Right atrium auricular region (tissue), 2 donors: ENCODE measurements around the gene SLC51B. TPM values are rescaled to one million over a fixed set of nuclear protein-coding genes. Genes with fewer than 3 reads are reported as not detected.
"Not testable (repeated sequence)": the region's sequence is repeated elsewhere in the genome, so short reads cannot be mapped to it uniquely, and the experiment has no call there.

Experiments
- DNase-seq: peaks from one replicate; pipeline ENCODE4 v3.0.0-alpha.2; 2019; ENCODE audit warnings: low spot score
- H3K27ac ChIP-seq, 2 donors: fragments of 200-600 bp; sonication (generic); 1 replicate in 1 of 2; 2 replicates in 1 of 2; pipeline ENCODE4 v1.5.1; 2016 to 2019
- H3K27me3 ChIP-seq, 2 donors: fragments of 200-600 bp; sonication (generic); one replicate each; pipeline versions ENCODE4 v1.5.1 to v1.6.0; 2017 to 2019
- H3K36me3 ChIP-seq: fragments of 200-600 bp; sonication (generic); one replicate; pipeline ENCODE4 v1.5.1; 2016
- H3K4me1 ChIP-seq, 2 donors: fragments of 200-600 bp; sonication (generic); one replicate each; pipeline versions ENCODE4 v1.5.1 to v1.6.0; 2017 to 2019
- H3K4me3 ChIP-seq, 2 donors: fragments of 200-600 bp; sonication (generic); 1 replicate in 1 of 2; 2 replicates in 1 of 2; pipeline ENCODE4 v1.5.1; 2017 to 2019; ENCODE audit warnings: mild to moderate bottlenecking in 1 of 2, moderate library complexity in 1 of 2
- H3K9me3 ChIP-seq, 2 donors: fragments of 200-600 bp; sonication (generic); one replicate each; pipeline ENCODE4 v1.5.1; 2019
- CTCF ChIP-seq, 2 donors: fragments of 200-600 bp; sonication (generic); IDR thresholded peaks; one replicate each; pipeline ENCODE4 v1.5.1; 2019; ENCODE audit warnings: antibody characterized with exemption in 2 of 2
- total RNA-seq, 2 donors: library from RNA; depleted of rRNA; stranded (reverse); fragments of >200 nt; gene quantifications; one replicate each; pipeline ENCODE4 v1.1.0, GENCODE V29; 2016

SLC51B gene
- total RNA-seq, 2 donors from 2014 or later: not detected

- Histone ChIP-seq H3K36me3 (peaks cover 33% of the 10 kb centered on the region), H3K27ac (no peak overlapping the region), H3K4me3 (no peak overlapping the region), H3K9me3 (peaks cover 0 to 6% of the 10 kb centered on the region in 2 donors), H3K27me3 (no peaks in the 10 kb centered on the region), H3K4me1 (no peaks in the 10 kb centered on the region)
- no peak for TF ChIP-seq CTCF (IDR thresholded peaks at IDR 0.05)
- DNase-seq: no peak
Observed at GRCh38 chr15:65008983-65009382, 36.2 kb upstream of the SLC51B start.

GRCh38 chr15:65011198-65011597 is 34.0 kb upstream of the SLC51B start:
- H3K27ac ChIP-seq, H3K9me3 ChIP-seq, DNase-seq, H3K4me1 ChIP-seq, H3K4me3 ChIP-seq, H3K27me3 ChIP-seq: not testable (repeated sequence)
- H3K36me3 ChIP-seq: peaks cover 40% of the 10 kb centered on the region

- Histone ChIP-seq H3K36me3 (peaks cover 52% of the 10 kb centered on the region), H3K27ac (no peak overlapping the region), H3K4me1 (no peaks in the 10 kb centered on the region), H3K4me3 (no peak overlapping the region), H3K27me3 (no peaks in the 10 kb centered on the region), H3K9me3 (no peaks in the 10 kb centered on the region)
- TF ChIP-seq CTCF (IDR thresholded peaks at IDR 0.05): no peak
- DNase-seq: no peak
Observed at GRCh38 chr15:65020419-65020818, 24.8 kb upstream of the SLC51B start.

GRCh38 chr15:65021488-65021887 is 23.7 kb upstream of the SLC51B start:
- TF ChIP-seq CTCF (IDR thresholded peaks at IDR 0.05): no peak

GRCh38 chr15:65026756-65027155 is 18.4 kb upstream of the SLC51B start:
- no peak for DNase-seq
- TF ChIP-seq CTCF (IDR thresholded peaks at IDR 0.05): no peak
- no peak overlapping the region for H3K27ac ChIP-seq
- no peaks in the 10 kb centered on the region for H3K27me3 ChIP-seq
- no peak overlapping the region for H3K4me3 ChIP-seq
- H3K36me3 ChIP-seq: peaks cover 11% of the 10 kb centered on the region
- H3K4me1 ChIP-seq: peaks cover 0 to 6% of the 10 kb centered on the region in 2 donors
- H3K9me3 ChIP-seq: no peaks in the 10 kb centered on the region

More at GRCh38 chr15:65021488-65021887, 23.7 kb upstream of the SLC51B start:
- Histone ChIP-seq H3K27ac (no peak overlapping the region), H3K9me3 (no peaks in the 10 kb centered on the region), H3K27me3 (no peaks in the 10 kb centered on the region), H3K36me3 (peaks cover 51% of the 10 kb centered on the region), H3K4me1 (no peaks in the 10 kb centered on the region), H3K4me3 (no peak overlapping the region)
- DNase-seq: no peak

GRCh38 chr15:65027593-65027992 is 17.6 kb upstream of the SLC51B start:
- Histone ChIP-seq H3K27ac (no peak overlapping the region), H3K9me3 (no peaks in the 10 kb centered on the region), H3K27me3 (no peaks in the 10 kb centered on the region), H3K36me3 (peaks cover 11% of the 10 kb centered on the region), H3K4me1 (peaks cover 0 to 6% of the 10 kb centered on the region in 2 donors), H3K4me3 (no peak overlapping the region)
- no peak for DNase-seq
- no peak for TF ChIP-seq CTCF (IDR thresholded peaks at IDR 0.05)
